ENCODE data around the gene MCM3.

MCM3 gene

GRCh38 chr6:52303178-52303577 is 18.6 kb upstream of the MCM3 start:
- DNase-seq (ENCODE audit: low read depth in 2 of 2), result no peak

GRCh38 chr6:52301326-52301725 is 16.8 kb upstream of the MCM3 start:
- DNase-seq (ENCODE audit: low read depth in 2 of 2), result no peak

GRCh38 chr6:52300489-52300931 is 16.0 kb upstream of the MCM3 start:
- no peak for DNase-seq (ENCODE audit: low read depth in 2 of 2)

GRCh38 chr6:52299653-52300052 is 15.1 kb upstream of the MCM3 start:
- DNase-seq (ENCODE audit: low read depth in 2 of 2), result no peak

GRCh38 chr6:52297433-52297832 is 12.9 kb upstream of the MCM3 start:
- DNase-seq (ENCODE audit: low read depth in 2 of 2), result no peak

- DNase-seq (ENCODE audit: low read depth in 2 of 2), result no peak
Observed at GRCh38 chr6:52293067-52293466, 8.5 kb upstream of the MCM3 start.

GRCh38 chr6:52288841-52289240 is 4.3 kb upstream of the MCM3 start:
- no peak for DNase-seq (ENCODE audit: low read depth in 2 of 2)

- no peak for DNase-seq (ENCODE audit: low read depth in 2 of 2)
Observed at GRCh38 chr6:52288216-52288615, 3.7 kb upstream of the MCM3 start.

GRCh38 chr6:52286798-52287432 is 2.4 kb upstream of the MCM3 start:
- peak; percentile 31 to 39 for DNase-seq (ENCODE audit: low read depth in 2 of 2)

GRCh38 chr6:52285177-52286068 is 881 bp upstream of the MCM3 start:
- DNase-seq (ENCODE audit: low read depth in 2 of 2), result peak in 1 of 2 experiments; percentile 14

- DNase-seq (ENCODE audit: low read depth in 2 of 2), result no peak
Observed at GRCh38 chr6:52284131-52284459, 447 bp downstream of the MCM3 start.

GRCh38 chr6:52283111-52283510 is 1.4 kb downstream of the MCM3 start:
- no peak for DNase-seq (ENCODE audit: low read depth in 2 of 2)

GRCh38 chr6:52276130-52276529 is 8.4 kb downstream of the MCM3 start:
- no peak for DNase-seq (ENCODE audit: low read depth in 2 of 2)

GRCh38 chr6:52271852-52272460 is 12.6 kb downstream of the MCM3 start:
- DNase-seq (ENCODE audit: low read depth in 2 of 2), result no peak

- DNase-seq (ENCODE audit: low read depth in 2 of 2), result peak in 1 of 2 experiments; percentile 10
Observed at GRCh38 chr6:52263709-52264540, 20.6 kb downstream of the MCM3 start.

- no peak for DNase-seq (ENCODE audit: low read depth in 2 of 2)
Observed at GRCh38 chr6:52262620-52263344, 21.8 kb downstream of the MCM3 start.

GRCh38 chr6:52261229-52261628 is 23.3 kb downstream of the MCM3 start:
- DNase-seq (ENCODE audit: low read depth in 2 of 2), result peak; percentile 73 to 76

- no peak for DNase-seq (ENCODE audit: low read depth in 2 of 2)
Observed at GRCh38 chr6:52260634-52261033, 23.9 kb downstream of the MCM3 start.

GRCh38 chr6:52255434-52255833 is 29.1 kb downstream of the MCM3 start:
- DNase-seq (ENCODE audit: low read depth in 2 of 2), result no peak

GRCh38 chr6:52254731-52255378 is 29.7 kb downstream of the MCM3 start:
- no peak for DNase-seq (ENCODE audit: low read depth in 2 of 2)

GRCh38 chr6:52253494-52253893 is 31.0 kb downstream of the MCM3 start:
- no peak for DNase-seq (ENCODE audit: low read depth in 2 of 2)

Measured in fibroblast of skin of left biceps (primary cell).